Renal pelvis (tissue), 4 donors: ENCODE measurements around the gene SPATA13. TPM values are rescaled to one million over a fixed set of nuclear protein-coding genes. Genes with fewer than 3 reads are reported as not detected.

ENCODE experiments used
- DNase-seq: peaks from one replicate; pipeline ENCODE4 v3.0.0-alpha.2; 2013
- polyA plus RNA-seq, 3 donors: library from polyadenylated mRNA; unstranded; fragments of 120-200 nt; gene quantifications; one replicate each; pipeline ENCODE4 v1.2.1, GENCODE V29; 2013; ENCODE audit not compliant: insufficient read length in 3 of 3

Gene SPATA13
- polyA plus RNA-seq, 3 donors = 45.7 to 66.8 (median 65.9) TPM

GRCh38 chr13:24249624-24250023 is 89.1 kb downstream of the SPATA13 start:
- no peak for DNase-seq

- no peak for DNase-seq
Measured at GRCh38 chr13:24250376-24251057, 90.0 kb downstream of the SPATA13 start.

- DNase-seq = no peak
Measured at GRCh38 chr13:24251525-24251924, 91.0 kb downstream of the SPATA13 start.

GRCh38 chr13:24252136-24252535 is 91.6 kb downstream of the SPATA13 start:
- no peak for DNase-seq

GRCh38 chr13:24253520-24254145 is 93.1 kb downstream of the SPATA13 start:
- no peak for DNase-seq

GRCh38 chr13:24254146-24254841 is 93.8 kb downstream of the SPATA13 start:
- DNase-seq = no peak

- DNase-seq = no peak
Measured at GRCh38 chr13:24257497-24257896, 97.0 kb downstream of the SPATA13 start.

- DNase-seq = no peak
Measured at GRCh38 chr13:24261566-24261965, 101.0 kb downstream of the SPATA13 start.

GRCh38 chr13:24263632-24264031 is 103.1 kb downstream of the SPATA13 start:
- DNase-seq = no peak

- DNase-seq = no peak
Measured at GRCh38 chr13:24264976-24265375, 104.5 kb downstream of the SPATA13 start.

- no peak for DNase-seq
Measured at GRCh38 chr13:24265453-24265852, 104.9 kb downstream of the SPATA13 start.

- no peak for DNase-seq
Measured at GRCh38 chr13:24267274-24267673, 106.8 kb downstream of the SPATA13 start.

GRCh38 chr13:24267801-24268200 is 107.3 kb downstream of the SPATA13 start:
- DNase-seq = no peak

- DNase-seq = no peak
Measured at GRCh38 chr13:24269821-24270220, 109.3 kb downstream of the SPATA13 start.

- no peak for DNase-seq
Measured at GRCh38 chr13:24270639-24271141, 110.2 kb downstream of the SPATA13 start.

- DNase-seq = no peak
Measured at GRCh38 chr13:24271231-24271600, 110.7 kb downstream of the SPATA13 start.

GRCh38 chr13:24271601-24272451 is 111.3 kb downstream of the SPATA13 start:
- DNase-seq = no peak

GRCh38 chr13:24272452-24273161 is 112.1 kb downstream of the SPATA13 start:
- DNase-seq = no peak

- DNase-seq = no peak
Measured at GRCh38 chr13:24273926-24274325, 113.4 kb downstream of the SPATA13 start.

GRCh38 chr13:24274452-24275021 is 114.0 kb downstream of the SPATA13 start:
- peak; percentile 52 for DNase-seq

- DNase-seq = no peak
Measured at GRCh38 chr13:24275041-24275440, 114.5 kb downstream of the SPATA13 start.
